NB4 (cell line): Measurements from ENCODE around the gene CUEDC1.

Source experiments
- CTCF ChIP-seq: IDR thresholded peaks from one replicate; pipeline ENCODE4 v1.5.1; 2012; ENCODE audit warnings: low read depth, low read length
- MAX ChIP-seq: IDR thresholded peaks from 2 replicates; pipeline ENCODE4 v1.6.1; 2011; ENCODE audit warnings: low read depth, low read length
- MYC ChIP-seq: IDR thresholded peaks from 2 replicates; pipeline ENCODE4 v1.6.1; 2011; ENCODE audit warnings: low read depth, low read length
- POLR2A ChIP-seq: IDR thresholded peaks from 2 replicates; pipeline ENCODE4 v1.6.1; 2011; ENCODE audit warnings: mild to moderate bottlenecking; ENCODE audit not compliant: insufficient read length; ENCODE audit errors: extremely low read depth

GRCh38 chr17:57943140-57943539 is 12.1 kb downstream of the CUEDC1 start:
- no peak for TF ChIP-seq CTCF
- no peak for TF ChIP-seq POLR2A
- TF ChIP-seq MAX = no peak
- TF ChIP-seq MYC = no peak
